HepG2 (cell line): ENCODE data around the gene PRR15L. TPM values are rescaled to one million over a fixed set of nuclear protein-coding genes. Genes with fewer than 3 reads are reported as not detected.
A peak's percentile ranks its signal among the peaks of the same experiment; 100 is the strongest.

Experiments used
- CAMTA2 ChIP-seq: sonication (generic); formaldehyde crosslinking; IDR thresholded peaks from 2 replicates; pipeline ENCODE4 v1.4.0; 2020; ENCODE audit warnings: mild to moderate bottlenecking, missing genetic modification reagents, borderline replicate concordance
- ETV5 ChIP-seq: IDR thresholded peaks from 2 replicates; pipeline ENCODE4 v1.6.1; 2018; ENCODE audit warnings: missing biosample characterization, missing genetic modification reagents, inconsistent platforms, borderline replicate concordance
- MIXL1 ChIP-seq: IDR thresholded peaks from 2 replicates; pipeline ENCODE4 v1.6.1; 2016
- NONO ChIP-seq, 2 experiments: fragments of 450-650 bp in 1 of 2; sonication (generic) in 1 of 2; formaldehyde crosslinking in 1 of 2; IDR thresholded peaks in 1 of 2; conservative IDR thresholded peaks in 1 of 2; 2 replicates each; pipeline versions ENCODE4 v1.6.1 to v1.8.0; 2017 to 2022; ENCODE audit warnings: mild to moderate bottlenecking in 1 of 2, missing genetic modification reagents in 1 of 2, moderate library complexity in 1 of 2
- RBFOX2 ChIP-seq: fragments of 200-400 bp; formaldehyde crosslinking; IDR thresholded peaks from 2 replicates; pipeline ENCODE4 v1.6.1; 2017; ENCODE audit warnings: low read depth, mild to moderate bottlenecking, low read length
- SAP130 ChIP-seq: IDR thresholded peaks from 2 replicates; pipeline ENCODE4 v1.6.1; 2016; ENCODE audit warnings: low read depth
- SIX1 ChIP-seq: sonication (generic); formaldehyde crosslinking; IDR thresholded peaks from 2 replicates; pipeline ENCODE4 v1.4.0; 2020; ENCODE audit warnings: missing genetic modification reagents, borderline replicate concordance
- SP4 ChIP-seq: sonication (generic); formaldehyde crosslinking; IDR thresholded peaks from 2 replicates; pipeline ENCODE4 v1.8.1; 2023; ENCODE audit warnings: mild to moderate bottlenecking, missing genetic modification reagents
- TEAD3 ChIP-seq: optimal IDR thresholded peaks from 2 replicates; pipeline ENCODE3; 2016; ENCODE audit warnings: borderline replicate concordance
- THAP11 ChIP-seq: IDR thresholded peaks from 2 replicates; pipeline ENCODE4 v1.6.1; 2016; ENCODE audit warnings: missing biosample characterization, missing genetic modification reagents
- ZBTB38 ChIP-seq: sonication (generic); formaldehyde crosslinking; IDR thresholded peaks from 2 replicates; pipeline ENCODE4 v1.5.1; 2020; ENCODE audit warnings: mild to moderate bottlenecking, missing genetic modification reagents
- ZNF225 ChIP-seq: sonication (generic); formaldehyde crosslinking; IDR thresholded peaks from 2 replicates; pipeline ENCODE4 v1.4.0; 2020; ENCODE audit warnings: mild to moderate bottlenecking, missing genetic modification reagents
- polyA plus RNA-seq, 8 experiments: library from polyadenylated mRNA; depleted of rRNA in 3 of 8; stranded (reverse) in 7 of 8; unstranded in 1 of 8; fragments of >200 nt; fragmentation: Illumina TruSeq in 4 of 8; extraction: Trizol in 4 of 8; gene quantifications; 2 replicates each; pipeline versions ENCODE4 v1.2.1 to v1.2.3, GENCODE V29; 2011 to 2016; ENCODE audit warnings: low read depth in 4 of 8, missing spikeins in 1 of 8, mixed read lengths in 1 of 8; ENCODE audit not compliant: insufficient read depth in 1 of 8
- total RNA-seq, 5 experiments: library from RNA; depleted of rRNA; stranded (reverse); fragments of >200 nt; fragmentation: Illumina TruSeq; extraction: Trizol; gene quantifications; 2 replicates each; pipeline ENCODE4 v1.2.3, GENCODE V29; 2016; ENCODE audit warnings: low read depth in 1 of 5
- TF ChIP-seq, protein P1 (sequence below): sonication (generic); formaldehyde crosslinking; IDR thresholded peaks from 2 replicates; pipeline ENCODE4 v1.5.1; 2020; ENCODE audit warnings: mild to moderate bottlenecking, missing genetic modification reagents, moderate library complexity
- TF ChIP-seq, protein P2 (sequence below): sonication (generic); formaldehyde crosslinking; IDR thresholded peaks from 2 replicates; pipeline ENCODE4 v1.4.0; 2020; ENCODE audit warnings: missing genetic modification reagents

PRR15L gene
- total and polyA plus RNA-seq, 2 of the 13 experiments (the other 11 are each of a cell fraction or from before 2014, with no cell fraction given) = 0.44 to 2.0 TPM

GRCh38 chr17:47945529-47946508 is 11.9 kb downstream of the PRR15L start (continued):
- TF ChIP-seq, protein P1, sequence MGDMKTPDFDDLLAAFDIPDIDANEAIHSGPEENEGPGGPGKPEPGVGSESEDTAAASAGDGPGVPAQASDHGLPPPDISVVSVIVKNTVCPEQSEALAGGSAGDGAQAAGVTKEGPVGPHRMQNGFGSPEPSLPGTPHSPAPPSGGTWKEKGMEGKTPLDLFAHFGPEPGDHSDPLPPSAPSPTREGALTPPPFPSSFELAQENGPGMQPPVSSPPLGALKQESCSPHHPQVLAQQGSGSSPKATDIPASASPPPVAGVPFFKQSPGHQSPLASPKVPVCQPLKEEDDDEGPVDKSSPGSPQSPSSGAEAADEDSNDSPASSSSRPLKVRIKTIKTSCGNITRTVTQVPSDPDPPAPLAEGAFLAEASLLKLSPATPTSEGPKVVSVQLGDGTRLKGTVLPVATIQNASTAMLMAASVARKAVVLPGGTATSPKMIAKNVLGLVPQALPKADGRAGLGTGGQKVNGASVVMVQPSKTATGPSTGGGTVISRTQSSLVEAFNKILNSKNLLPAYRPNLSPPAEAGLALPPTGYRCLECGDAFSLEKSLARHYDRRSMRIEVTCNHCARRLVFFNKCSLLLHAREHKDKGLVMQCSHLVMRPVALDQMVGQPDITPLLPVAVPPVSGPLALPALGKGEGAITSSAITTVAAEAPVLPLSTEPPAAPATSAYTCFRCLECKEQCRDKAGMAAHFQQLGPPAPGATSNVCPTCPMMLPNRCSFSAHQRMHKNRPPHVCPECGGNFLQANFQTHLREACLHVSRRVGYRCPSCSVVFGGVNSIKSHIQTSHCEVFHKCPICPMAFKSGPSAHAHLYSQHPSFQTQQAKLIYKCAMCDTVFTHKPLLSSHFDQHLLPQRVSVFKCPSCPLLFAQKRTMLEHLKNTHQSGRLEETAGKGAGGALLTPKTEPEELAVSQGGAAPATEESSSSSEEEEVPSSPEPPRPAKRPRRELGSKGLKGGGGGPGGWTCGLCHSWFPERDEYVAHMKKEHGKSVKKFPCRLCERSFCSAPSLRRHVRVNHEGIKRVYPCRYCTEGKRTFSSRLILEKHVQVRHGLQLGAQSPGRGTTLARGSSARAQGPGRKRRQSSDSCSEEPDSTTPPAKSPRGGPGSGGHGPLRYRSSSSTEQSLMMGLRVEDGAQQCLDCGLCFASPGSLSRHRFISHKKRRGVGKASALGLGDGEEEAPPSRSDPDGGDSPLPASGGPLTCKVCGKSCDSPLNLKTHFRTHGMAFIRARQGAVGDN = peak; percentile 60
- peak; percentile 69 for TF ChIP-seq ZBTB38 (CRISPR knock-in tag)
- TF ChIP-seq THAP11 (CRISPR knock-in tag) = no peak
- TF ChIP-seq SP4 = 0 out of 2 replicates have a peak, but pooled peaks have one; percentile 21
- TF ChIP-seq ZNF225 (CRISPR knock-in tag) = 0 out of 2 replicates have a peak, but pooled peaks have one; percentile 30
- TF ChIP-seq, protein P2, sequence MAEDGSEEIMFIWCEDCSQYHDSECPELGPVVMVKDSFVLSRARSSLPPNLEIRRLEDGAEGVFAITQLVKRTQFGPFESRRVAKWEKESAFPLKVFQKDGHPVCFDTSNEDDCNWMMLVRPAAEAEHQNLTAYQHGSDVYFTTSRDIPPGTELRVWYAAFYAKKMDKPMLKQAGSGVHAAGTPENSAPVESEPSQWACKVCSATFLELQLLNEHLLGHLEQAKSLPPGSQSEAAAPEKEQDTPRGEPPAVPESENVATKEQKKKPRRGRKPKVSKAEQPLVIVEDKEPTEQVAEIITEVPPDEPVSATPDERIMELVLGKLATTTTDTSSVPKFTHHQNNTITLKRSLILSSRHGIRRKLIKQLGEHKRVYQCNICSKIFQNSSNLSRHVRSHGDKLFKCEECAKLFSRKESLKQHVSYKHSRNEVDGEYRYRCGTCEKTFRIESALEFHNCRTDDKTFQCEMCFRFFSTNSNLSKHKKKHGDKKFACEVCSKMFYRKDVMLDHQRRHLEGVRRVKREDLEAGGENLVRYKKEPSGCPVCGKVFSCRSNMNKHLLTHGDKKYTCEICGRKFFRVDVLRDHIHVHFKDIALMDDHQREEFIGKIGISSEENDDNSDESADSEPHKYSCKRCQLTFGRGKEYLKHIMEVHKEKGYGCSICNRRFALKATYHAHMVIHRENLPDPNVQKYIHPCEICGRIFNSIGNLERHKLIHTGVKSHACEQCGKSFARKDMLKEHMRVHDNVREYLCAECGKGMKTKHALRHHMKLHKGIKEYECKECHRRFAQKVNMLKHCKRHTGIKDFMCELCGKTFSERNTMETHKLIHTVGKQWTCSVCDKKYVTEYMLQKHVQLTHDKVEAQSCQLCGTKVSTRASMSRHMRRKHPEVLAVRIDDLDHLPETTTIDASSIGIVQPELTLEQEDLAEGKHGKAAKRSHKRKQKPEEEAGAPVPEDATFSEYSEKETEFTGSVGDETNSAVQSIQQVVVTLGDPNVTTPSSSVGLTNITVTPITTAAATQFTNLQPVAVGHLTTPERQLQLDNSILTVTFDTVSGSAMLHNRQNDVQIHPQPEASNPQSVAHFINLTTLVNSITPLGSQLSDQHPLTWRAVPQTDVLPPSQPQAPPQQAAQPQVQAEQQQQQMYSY (CRISPR knock-in tag) = peak; percentile 81; the same call in 1 of the 2 replicates
- TF ChIP-seq MIXL1 (CRISPR knock-in tag) = peak; percentile 52; the same call in 1 of the 2 replicates
- TF ChIP-seq CAMTA2 = no peak
- TF ChIP-seq SAP130 (CRISPR knock-in tag) = peak; percentile 47; the same call in 1 of the 2 replicates
- TF ChIP-seq ETV5 (CRISPR knock-in tag) = peak; percentile 10
- 0 out of 2 replicates have a peak, but pooled peaks have one; percentile 35 for TF ChIP-seq RBFOX2
- TF ChIP-seq SIX1 (CRISPR knock-in tag) = no peak
- no peak for TF ChIP-seq NONO (IDR thresholded peaks at IDR 0.05)
- TF ChIP-seq NONO (CRISPR knock-in tag; conservative IDR thresholded peaks at IDR 0.05) = no peak
- TF ChIP-seq TEAD3 (CRISPR knock-in tag) = peak; percentile 13
- TF ChIP-seq, all 625 proteins: peak for 17
